Renal cortical epithelial cell (primary cell): ENCODE results near the gene MRPL53. TPM values are rescaled to one million over a fixed set of nuclear protein-coding genes. Genes with fewer than 3 reads are reported as not detected.

Experiments
- DNase-seq: peaks from one replicate; pipeline ENCODE4 v3.0.0-alpha.2; 2011; ENCODE audit warnings: low read depth
- total RNA-seq: library from RNA; depleted of rRNA; stranded (reverse); fragments of >200 nt; gene quantifications from 2 replicates; pipeline ENCODE4 v1.2.3, GENCODE V29; 2014

The MRPL53 gene
- total RNA-seq, result 15.2 and 24.0 TPM in 2 replicates

DNA sequence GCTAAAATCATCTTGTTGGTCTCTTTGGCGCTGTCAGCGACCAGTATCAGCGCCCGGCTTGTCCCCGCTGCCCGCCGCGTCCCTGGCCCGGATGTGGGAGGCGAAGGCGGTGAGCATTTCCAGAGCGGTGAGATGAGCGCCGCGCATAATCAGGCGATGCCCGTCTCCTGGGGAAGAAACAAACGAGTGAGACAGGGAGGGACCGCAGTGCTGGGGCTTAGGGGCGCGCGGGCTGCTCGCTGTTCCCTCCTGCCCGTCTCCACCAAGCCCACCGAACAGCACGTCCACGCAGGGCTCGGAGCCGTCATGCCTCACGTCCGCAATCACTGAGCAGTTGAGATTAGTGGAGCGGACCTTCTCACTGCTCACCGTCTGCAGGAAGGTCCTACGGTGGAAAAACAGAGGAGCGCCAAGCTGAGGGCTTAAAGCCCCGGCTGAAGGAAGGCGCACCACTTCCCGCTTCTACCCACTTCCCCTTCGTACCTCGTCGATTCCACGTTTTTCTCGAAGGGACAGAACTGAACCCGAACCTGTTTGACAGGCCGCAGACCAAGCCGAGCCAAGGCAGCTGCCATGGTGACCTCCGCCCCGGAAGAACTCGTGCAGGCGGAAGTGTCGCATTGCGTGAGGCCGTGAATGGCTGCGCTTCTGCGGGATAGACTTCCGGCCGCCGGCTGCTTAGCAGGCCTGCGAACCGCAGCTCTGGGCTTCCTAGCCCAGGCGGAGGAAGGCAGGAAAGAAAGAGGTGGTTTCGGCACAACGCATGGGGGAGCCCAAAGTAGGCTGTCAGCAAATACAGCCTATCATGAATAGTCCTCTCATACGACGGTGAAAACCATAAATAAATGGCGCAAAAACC, at the start of gene MRPL53:
TSS of gene MRPL53 (minus strand) at position 595 of the 859 bp plus-strand sequence. CDS start at position 575, 20 bp downstream.
- DNase-seq, result peak; percentile 82

DNA sequence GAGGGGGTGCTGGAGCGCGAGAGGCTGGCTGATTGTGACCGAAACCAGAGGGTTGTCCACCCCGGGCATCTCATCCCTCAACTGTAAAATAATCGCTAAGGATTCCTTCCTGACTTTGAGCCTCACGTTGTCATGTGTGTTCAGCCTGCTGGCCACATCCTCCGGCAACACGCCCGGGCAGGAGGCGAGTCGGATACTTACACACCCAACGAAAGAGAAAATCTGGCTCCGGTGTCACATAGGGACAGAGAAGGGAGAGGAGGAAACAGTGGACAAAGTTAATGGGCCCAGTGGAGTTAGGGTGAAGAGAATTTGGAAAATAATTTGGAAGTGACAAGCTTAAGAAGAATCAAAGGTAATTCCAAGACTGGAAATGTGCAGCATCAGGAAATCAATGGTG, 44.2 kb upstream of the MRPL53 start:
- no peak for DNase-seq

DNA sequence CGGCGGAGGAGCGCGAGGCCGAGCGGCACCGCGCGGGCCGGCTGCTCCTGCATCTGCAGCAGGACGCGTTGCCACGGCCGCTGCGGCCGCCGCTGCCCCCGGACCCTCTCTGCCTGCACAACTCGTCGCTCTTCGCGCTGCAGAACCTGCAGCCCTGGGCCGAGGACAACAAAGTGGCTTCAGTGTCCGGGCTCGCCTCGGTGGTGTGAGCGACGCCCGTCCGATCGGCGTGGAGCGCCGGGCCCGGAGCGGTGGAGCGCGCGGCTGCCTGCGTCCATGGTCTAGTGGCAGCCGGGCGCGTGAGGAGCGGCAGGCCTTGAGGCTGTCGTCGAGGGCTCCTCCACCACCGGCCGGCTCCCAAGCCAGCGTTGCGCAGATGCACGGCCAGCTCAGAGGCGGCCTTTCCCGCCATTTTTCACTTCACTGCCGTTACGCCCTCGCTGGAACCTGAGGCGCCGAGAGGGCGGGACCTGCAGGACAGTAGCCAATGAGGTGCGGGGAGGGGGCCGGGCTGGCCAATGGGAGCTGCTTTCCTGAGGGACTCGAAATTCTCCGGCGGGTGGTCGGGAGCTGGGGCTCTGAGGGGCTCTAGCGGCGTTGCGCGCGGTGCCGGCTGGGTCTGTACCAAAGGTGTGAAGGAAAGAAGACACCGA, 43.6 kb upstream of the MRPL53 start:
- no peak for DNase-seq

DNA sequence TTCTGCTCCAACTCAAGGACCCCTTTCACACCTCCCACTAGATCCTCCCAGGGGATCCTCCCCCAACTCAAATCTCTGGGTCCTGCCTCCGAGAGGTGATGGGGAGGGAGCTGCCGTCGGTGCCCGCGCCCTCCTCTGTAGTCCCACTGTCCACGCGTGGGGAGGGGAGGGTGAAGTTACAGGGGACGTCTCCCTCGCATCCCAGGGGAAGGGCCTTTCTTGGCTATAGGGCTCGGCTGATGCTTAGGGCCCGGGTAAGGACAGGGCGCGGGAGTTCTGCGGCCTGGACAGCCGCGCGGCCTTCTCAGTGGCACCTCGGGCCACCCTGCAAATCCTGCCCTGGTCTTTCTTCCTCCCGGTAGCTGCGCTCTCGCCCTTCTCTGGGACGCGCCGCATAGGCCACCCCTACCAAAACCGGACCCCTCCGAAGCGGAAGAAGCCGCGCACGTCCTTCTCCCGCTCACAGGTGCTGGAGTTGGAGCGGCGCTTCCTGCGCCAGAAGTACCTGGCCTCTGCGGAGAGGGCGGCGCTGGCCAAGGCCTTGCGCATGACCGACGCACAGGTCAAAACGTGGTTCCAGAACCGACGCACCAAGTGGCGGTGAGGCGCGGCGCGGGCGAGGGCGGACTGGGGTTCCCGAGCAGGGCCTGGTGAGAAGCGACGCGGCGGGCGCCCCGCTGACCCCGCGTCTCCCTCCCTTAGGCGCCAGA, 42.9 kb upstream of the MRPL53 start:
- DNase-seq, result no peak

DNA sequence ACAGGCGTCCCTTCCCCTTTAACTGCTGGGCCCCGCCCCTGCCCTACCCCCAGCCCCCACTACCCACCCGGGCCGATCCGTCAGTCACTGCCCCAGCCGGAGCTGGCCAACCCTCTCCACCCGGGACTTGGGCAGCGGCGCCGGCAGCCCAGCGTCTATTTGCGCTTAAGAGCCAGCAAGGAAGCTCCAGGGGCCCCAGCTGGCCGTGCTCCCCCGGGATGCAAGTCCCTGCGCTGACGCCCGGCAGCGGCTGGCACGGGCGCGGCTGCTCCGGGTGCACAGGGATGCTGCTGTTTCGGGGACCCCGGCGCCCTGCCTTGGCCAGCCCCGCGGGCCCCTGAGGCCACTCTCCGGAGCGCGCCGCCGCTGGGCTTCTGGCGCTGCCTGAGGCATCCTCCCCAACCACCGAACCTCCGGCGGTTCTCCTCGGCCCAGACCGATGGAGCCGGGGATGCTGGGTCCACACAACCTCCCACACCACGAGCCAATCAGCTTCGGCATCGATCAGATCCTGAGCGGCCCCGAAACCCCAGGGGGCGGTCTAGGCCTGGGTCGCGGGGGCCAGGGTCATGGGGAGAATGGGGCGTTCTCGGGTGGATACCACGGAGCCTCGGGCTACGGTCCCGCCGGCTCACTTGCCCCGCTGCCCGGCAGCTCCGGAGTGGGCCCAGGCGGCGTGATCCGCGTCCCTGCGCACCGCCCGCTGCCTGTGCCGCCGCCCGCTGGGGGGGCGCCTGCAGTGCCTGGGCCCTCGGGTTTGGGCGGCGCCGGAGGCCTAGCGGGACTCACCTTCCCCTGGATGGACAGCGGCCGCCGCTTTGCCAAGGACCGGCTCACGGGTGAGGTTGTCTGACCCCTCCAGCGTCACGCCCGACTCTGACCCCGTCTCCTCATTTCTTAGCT, 42.1 kb upstream of the MRPL53 start, which contains the start of gene TLX2:
TSS of gene TLX2 (plus strand) at position 83 of the 903 bp plus-strand sequence. CDS start at position 440, 357 bp downstream.
- DNase-seq, result no peak

DNA sequence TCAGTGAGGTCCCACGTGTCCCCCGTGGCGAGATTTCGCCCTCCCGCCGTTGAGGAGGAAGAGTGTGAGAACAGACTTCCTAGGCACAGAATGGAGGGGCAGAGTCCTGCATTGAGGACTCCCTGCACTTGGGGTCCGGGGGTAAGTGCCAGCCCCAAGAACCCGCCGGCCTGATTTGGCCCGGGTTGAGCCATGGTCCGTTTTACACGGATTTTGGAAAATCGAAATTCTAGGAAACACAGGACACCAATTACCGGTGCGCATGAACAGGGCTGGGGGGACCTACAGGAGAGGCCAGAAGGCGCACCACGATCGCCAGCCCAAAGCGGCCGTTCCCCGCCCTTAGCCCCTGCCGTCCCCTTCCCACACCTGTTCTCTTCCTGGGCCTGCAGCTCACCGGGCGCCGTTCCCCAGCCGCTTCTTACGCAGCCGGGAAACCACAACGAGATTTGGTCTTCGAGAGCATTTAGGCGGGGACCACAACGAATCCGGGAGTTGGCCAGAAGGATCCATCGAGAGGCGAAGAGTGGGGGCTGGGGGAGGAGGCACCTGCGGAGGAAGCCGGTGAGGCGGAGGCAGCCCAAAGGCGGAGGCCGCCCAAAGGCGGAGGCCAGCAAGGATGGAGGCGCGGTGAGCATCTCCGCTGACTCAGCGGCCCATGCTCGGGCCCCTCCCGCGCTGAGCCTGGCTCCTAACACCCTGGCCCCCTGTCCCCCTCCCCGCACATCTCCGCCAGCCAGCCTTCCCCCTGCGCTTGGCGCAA, 41.3 kb upstream of the MRPL53 start:
- no peak for DNase-seq

DNA sequence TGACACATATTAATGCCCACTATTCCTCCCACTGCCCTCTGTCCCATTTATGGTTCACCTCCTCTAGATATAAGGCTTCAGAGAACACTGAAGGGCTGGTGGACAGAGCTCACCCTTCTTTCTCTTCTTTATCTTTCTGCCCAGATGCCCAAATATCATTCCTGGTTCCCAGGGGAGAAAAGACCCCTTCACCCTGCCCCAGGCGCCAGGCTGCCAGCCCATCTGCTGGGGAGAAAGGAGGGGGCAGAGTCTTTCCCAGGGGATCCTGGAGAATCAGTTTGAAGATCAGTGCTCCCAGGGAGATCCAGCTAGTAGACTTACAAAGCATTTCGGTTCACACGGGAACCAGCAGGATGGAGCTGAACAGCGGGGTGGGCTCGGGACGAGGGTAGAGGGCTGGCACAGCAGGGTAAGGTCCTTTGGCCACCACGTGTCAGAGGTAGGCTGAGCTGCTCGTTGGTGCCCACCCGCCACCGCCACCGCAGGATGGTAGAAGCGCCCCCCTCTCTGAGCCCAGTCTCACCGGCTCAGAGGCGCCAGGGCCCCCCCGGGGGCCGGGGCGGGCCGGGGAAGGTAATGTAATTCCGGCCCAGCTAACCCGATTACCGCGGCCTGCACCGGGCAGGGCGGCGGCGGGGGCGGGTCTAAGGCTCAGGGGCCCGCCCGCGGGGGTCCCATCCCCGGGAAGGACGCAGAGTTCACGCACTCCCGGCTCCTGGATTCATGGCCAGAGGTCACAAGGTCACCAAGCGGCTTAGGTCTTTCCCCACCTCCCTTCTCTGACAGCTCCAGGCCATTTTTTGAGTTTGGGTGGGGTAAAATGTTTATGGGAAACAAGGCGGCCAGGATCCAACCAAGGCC, 40.5 kb upstream of the MRPL53 start:
- no peak for DNase-seq

DNA sequence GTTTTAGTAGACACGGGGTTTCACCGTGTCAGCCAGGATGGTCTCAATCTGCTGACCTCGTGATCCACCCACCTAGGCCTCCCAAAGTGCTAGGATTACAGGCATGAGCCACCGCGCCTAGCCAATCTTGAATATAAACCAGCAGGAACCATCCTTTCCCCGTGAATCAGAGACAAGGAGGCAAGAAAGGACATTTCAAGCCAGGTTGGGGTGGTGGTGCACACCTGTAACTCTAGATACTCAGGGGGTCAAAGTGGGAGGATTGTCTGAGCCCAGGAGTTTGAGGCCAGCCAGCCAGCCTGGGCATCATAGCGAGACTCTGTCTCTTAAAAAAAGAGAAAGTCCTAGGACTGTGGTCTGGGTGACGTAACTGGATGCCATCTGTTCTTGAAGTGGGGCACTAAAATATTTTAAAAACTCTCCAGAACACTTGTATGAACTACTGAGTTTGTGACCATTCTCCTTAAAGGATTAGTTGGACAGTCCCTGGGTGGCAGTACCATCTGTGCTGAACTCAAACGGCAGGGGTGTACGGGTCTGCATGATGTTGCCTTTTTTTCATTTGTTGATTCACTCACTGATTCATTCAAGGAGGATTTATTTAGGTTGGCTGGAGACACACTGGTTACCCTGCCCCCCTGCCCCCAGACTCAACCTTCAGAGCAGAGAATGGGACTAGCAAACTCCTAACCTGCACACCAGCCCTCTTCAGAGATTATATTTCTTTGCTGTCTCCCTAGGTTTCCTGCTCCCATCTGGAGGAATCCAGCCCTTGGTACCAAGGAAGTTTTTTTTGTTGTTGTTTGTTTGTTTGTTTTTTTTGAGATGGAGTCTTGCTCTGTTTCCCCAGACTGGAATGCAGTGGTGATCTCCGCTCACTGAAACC, 38.9 kb upstream of the MRPL53 start:
- no peak for DNase-seq

DNA sequence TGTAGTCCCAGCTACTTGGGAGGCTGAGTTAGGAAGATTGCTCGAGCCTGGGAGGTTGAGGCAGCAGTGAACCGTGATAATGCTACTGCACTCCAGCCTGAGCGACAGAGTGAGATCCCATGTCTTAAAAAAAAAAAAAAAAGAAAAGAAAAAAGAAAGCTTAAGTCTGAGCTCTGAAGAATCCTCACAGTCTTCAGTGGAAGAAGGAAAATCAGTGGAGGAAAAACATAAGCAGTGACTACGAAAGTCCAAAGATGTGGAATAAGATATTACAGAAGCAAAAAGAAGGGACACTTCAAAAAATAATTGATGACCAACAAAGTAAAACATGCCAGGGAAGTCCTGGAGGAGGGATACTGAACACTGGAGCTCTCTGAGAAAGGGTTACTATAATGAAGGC, 37.8 kb upstream of the MRPL53 start:
- no peak for DNase-seq

DNA sequence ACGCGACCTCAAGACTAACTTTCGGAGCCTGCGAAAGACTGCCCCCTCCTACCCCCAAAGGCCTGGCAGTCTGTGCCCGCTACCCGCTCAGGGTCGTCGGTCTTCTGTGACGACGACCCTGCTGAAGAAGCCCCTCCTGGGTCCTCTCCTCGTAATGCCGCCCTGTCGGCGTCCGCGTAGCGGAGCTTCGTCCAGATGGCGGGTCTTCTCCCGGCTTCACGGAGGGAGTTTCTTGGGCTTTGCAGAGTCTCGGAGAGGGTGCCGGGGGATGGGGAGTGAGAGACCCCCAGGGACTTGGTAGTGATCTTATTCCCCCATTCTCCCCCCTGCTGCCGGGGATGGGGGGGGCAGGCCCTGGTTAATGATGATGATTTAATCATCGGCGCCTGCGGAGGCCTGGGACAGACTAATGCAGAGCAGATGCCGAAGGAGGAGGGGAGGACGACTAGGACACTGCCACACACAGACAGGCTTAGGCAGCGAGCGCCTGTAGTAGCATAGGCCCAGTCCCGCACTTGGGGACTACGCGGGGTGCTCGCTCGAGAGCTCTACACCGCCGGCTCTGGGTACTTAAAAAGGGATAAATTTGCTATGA, 35.5 kb upstream of the MRPL53 start:
- DNase-seq, result no peak

DNA sequence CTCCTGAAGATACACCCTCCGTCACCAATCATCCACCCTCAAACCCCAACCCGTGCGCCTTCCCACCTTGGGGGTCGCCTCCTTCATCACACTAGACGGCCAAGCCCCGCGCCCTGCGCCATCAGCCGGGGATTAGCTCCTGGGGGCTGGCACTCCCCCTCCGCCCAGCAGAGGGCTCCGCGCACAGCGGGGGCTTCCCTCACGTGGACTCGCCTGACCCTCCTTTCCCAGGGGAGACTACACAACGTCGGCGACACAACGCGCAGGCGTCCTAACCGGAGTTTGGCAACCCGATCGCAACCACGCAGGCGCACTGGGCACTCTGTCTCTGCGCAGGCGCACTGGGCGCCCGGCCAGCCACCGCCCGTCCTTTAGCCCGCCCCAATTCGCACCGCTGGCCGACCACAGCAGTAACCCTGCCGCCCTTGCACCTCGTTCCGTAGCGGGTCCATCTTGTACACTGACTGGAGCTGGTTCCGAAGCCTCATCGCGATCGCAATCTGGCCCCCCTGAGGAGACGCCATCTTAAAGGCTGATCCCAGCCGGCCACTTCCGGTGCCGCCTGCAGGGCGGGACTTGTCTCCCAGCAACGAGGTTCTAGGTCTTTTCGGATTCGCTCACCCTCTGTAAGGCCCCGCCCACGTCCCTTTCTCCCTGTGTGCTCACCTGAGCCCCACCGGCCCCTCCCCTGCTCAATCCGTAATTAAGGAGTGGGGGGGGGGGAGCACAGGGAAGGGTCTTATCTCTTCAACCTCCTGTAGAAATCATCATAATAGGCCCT, 34.9 kb upstream of the MRPL53 start, which contains the start of gene PCGF1:
TSS of gene PCGF1 (minus strand) at position 551 of the 781 bp plus-strand sequence. CDS start at position 524, 27 bp downstream.
- peak; percentile 96 for DNase-seq

DNA sequence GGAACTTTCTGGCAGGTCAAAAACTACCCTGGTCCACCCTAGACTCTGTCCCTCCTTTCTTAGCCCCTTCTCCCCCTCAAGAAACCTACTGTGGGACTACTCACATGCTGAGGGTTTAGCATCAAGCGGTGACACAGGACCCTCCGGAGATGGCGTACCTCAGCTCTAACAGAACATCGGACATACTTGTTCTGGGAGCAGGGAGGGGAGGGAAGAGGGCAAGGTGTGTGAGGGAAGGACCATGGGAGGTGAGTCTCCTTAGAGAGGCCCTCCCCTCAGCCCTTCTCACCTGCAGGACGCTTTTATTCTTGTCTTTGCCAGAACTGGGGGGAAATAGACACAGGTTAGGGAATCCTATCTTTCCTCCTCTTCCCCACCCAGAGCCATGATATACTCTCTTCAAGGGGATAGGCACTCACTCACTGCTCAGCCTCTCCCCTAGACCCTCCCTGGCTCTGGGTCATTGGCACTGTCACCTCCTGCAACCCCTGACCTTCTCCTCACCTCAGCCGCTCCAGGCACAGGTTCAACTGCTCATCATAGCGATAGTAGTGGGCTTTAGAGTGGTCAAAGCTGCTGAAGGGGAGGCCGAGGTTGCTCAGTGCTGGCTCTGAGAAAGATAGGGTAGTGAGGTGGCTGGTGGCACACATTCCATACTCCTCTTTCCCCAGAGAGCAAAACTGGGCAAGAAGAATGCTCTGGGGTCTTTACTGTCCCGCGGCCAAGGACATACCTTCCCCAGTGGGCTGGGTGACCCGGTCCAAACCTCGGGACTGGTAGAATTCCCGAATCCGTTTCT, 33.2 kb upstream of the MRPL53 start:
- DNase-seq, result no peak

DNA sequence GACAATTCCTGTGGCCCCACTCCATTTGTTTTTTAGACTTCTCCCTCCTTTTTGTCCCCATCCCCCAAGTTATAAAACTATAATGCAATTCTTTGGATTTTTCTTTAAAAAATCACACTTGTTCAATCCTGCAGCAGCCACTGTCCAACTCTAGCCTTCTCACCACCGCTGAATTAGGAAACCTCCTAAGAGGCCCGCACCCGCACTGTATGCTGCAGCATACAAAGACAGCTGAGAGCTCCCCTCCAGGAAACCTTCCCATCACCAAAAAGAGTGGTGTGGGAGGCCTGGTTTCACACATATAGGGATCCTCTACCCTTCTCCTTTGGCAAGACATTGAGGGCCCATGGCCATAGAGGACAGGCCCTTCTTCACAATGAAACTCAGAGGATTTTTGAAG, 32.1 kb upstream of the MRPL53 start:
- no peak for DNase-seq

DNA sequence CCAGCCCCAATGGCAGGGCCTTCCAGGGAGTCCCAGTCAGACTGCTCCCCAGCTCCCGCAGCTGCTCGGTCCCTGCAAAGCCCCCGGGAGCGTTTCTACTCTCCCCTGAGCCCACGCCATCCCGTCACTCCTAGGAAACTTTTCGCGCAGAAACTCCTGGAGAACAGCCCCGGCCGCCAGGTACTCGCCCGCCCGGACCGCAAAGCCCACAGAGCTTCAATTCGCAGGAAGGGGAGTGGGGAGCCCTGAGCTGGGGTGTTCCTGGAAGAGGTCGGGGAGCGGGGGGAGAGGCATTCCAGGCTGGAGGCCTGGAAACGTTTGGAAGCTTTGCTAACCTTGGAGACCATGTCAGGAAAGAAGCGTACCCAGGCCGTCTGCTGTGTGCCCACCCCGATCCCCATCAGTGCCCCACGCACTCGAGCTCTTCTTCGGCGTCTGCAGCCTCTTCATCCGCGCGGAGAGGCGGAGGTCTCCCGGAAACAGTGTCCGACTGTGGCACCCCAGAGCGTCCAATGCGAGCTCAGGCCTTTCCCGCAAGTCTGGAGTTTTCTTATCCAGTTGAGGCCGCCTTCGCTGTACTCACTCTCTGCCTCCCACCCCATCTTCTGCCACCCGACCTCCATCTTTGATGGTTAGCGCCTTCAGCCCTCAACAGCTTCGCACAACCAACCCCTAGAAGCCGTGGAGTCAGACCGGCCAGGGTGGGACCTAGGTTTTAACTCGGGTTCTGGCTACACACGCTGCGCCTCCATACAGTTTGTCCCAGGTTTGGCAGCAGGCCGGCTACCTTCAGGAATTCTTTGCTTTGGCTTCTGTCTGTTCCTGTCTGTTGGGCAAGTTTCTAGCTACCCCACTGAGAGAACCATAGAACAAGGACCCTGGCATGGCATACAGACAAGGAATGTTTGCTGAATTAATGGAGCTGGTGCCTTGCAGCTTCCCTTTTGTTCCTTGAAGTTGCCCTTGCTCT, 31.3 kb upstream of the MRPL53 start:
- DNase-seq, result no peak
